COLO668 (cell line): Measurements from ENCODE around the gene SEL1L.
"Not testable (repeated sequence)": the region's sequence is repeated elsewhere in the genome, so short reads cannot be mapped to it uniquely, and the experiment has no call there.

Experiments
- DNase-seq: peaks from one replicate; lab custom pipeline; 2025; ENCODE audit not compliant: unreplicated experiment; lab: John Stamatoyannopoulos, UW

SEL1L gene

GRCh38 chr14:81533536-81534343, at the start of gene SEL1L:
Gene SEL1L, minus strand, starts transcription at chr14:81533853. Its CDS starts 109 bp downstream, at chr14:81533744.
- DNase-seq, result peak; percentile 100

- no peak for DNase-seq
Observed at GRCh38 chr14:81582420-81582819, 48.8 kb upstream of the SEL1L start.

DNA sequence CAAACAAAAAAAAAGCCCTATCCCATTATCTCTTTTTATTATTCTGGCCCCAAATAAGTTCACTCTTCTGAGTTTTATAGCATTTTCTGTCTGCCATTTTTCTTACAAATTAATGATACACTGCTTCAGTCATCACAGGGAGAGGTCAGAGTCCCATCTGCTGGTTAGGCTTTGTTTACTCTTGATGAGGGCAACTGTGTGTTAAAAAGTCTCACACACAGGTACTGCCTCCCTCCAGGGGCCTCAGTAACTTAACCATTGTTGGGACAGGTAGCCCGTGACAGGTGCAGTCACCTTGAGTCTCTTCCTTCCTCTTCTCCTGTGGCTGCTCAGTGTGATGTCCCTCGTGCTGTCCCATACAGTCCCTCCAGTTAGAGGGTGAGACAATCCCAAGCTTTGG, 45.5 kb upstream of the SEL1L start:
- no peak for DNase-seq

DNA sequence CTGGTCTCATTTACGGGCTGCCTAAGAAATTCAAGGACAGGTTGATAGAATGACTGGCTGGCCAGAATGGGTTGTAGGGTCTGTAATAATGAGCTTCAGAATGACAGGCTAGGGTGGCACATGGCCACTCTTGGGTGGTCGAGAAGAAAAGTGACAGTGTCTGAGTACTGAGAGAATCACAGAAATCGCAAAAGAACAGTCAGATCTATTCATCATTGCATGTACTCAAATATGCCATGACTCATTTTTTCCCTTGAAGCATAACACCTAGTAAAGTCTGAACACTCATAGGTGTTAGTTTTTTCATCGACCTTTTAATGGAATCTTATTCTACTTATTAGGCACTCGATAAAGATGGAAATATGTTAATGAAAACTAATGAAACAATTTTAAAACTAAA, 37.8 kb upstream of the SEL1L start:
- no peak for DNase-seq

DNA sequence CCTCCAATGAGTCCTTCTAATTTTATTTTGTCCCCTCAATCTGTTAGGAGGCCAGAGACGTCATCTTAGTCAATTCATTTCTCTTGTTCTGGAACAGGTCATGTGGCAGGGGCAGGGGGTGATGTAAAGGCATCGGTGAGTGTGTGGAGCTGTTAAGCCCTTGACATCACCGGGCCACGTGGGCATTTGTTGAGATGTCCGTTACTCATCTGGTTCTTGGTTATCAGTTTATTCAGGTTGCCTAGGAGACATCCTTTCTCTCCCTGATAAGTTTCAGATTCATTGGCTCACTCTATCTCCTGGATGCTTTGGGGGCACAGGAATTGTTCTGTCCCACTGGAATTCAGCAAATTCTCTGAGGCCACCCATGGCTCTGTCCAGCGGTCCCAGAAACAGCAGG, 33.6 kb upstream of the SEL1L start:
- no peak for DNase-seq

DNA sequence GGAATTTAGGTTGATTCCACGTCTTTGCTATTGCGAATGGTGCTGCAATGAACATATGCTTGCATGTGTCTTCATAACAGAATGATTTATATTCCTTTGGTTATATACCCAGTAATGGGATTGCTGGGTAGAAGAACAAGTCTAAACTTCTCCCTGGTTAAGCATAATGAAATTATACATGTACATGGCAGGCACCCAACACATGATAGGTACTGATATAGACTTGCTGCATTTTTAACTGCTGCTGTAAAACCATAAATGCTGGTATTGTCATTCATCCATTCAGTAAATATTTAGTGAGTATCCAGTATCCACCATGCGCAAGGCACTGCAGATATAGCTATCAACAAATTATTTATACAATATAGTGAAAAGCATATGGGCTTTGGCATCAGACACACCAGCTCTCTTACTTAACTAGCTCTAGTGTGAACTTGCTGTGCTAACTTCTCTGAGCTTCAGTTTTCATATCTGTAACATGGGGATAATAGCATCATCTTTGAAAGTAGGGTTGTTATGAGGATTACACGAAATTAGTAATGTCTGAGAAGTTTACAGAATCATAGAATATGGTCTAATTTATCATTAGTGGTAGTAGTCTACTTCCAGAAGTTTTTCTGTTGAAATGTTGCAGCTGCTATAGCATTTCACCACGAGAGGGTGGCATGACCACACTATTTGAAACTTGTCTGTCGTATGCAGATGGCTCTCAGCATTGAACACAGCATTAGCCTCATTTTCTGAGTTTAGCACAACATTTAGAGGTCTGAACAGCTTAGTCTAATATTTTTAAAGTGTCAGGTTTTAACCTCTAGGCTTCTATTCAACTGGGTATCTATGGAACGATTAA, 32.0 kb upstream of the SEL1L start:
- peak; percentile 46 for DNase-seq

DNA sequence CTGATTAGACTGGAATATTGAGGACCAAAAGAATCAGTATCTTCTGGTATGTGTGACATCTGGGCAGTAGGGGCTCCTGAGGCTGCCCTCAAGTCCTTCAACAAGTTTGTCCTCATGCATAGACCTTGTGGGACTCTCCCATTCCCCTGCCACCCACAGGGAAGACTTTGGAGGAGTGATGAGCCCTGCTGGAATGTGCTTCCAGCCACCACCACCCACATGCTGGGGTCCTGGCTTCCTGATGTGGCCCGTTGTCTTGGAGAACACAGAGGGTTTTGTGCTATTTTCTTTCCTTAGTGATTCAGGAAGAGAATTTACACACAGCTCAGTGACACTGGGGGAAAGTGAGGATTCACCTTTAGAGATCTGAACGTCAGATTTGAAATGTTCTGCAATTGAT, 29.2 kb upstream of the SEL1L start:
- no peak for DNase-seq

GRCh38 chr14:81561084-81561775, 27.6 kb upstream of the SEL1L start:
- DNase-seq, result no peak

- no peak for DNase-seq
Observed at GRCh38 chr14:81559385-81559784, 25.7 kb upstream of the SEL1L start.

DNA sequence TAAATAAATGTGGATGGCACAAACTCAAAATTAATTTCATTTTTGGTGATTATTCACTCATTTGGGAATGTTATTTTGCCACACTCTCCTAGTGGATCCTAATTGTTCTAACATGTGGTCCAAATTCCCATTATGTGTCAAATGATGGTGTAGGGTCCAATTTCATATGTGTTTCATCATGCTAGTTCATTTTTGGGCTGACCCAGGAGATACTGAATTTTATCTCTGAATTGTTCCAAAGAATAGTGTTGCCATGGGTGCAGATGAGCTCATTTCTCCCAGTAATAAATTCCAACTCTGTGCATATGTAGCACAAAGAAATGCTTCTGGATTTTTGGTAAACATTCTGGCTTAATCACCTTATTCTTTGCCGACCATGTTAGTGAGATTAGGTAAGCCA, 23.5 kb upstream of the SEL1L start:
- no peak for DNase-seq

- DNase-seq, result no peak
Observed at GRCh38 chr14:81555684-81556083, 22.0 kb upstream of the SEL1L start.

DNA sequence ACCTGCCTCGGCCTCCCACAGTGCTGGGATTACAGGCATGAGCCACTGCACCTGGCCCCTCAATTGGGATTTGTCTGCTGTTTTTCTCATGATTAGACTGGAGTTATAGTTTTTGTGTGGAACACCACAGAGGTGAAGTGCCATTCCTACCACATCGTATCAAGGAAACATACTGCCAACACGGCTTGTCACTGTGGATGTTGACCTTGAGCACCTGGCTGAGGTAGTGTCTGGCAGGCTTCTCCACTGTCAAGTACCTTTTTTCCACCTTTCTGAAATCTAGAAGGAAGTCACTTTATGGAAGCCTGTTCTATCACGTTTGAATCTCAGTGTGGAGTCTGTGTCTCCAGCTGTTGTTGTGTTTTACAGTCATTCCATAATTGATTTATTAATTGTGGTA, 21.4 kb upstream of the SEL1L start:
- DNase-seq, result no peak

DNA sequence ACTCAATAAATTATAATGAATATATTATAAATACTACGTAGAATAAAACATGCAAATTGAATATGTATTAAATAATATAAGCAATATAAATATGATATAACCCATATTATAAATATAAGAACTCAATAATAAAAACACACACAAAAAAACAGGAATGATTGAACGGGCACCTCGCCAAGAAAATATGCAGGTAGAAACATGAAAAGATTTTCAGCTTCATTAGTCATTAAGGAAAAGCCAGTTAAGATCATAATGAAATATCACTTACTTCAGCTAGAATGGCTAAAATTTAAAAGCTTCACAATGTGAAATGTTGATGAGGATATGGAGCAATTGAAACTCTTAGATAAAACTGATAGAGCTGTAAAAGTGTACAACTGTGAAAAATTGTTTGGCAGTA, 17.8 kb upstream of the SEL1L start:
- no peak for DNase-seq

DNA sequence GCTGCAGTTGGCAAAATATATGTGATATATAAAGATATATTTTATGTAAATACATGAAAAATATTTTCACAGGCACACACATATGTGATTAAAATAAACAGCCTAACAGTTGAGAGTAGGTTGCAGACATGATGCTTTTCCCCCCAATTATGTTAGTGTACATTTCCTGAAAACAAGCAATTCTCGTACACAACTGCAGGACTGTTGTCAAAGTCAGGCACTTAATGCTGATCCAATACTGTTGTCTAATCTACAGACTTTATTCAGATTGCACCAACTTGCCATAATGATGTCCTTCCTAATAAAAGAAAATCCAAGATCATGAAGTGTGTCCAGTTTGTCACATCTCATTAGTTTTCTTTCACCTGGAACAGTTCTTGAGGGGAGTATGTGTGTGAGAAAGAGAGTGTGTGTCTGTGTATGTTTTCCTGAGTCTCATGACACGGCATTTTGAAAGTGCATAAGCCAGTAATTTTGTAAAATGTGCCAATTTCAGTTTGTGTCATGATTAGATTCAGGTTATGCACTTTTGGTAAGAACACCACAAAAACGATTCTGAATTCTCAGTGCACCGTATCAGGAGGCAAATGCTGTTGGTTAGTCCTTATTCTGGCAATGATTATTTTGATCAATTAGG, 16.5 kb upstream of the SEL1L start:
- no peak for DNase-seq

DNA sequence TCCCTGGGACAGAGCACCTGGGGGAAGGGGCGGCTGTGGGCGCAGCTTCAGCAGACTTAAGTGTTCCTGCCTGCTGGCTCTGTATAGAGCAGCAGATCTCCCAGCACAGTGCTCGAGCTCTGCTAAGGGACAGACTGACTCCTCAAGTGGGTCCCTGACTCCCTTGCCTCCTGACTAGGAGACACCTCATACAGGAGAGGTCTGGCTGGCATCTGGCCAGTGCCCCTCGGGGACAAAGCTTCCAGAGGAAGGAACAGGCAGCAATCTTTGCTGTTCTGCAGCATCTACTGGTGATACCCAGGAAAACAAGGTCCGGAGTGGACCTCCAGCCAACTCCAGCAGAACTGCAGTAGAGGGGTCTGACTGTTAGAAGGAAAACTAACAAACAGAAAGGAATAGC, 7.6 kb upstream of the SEL1L start:
- DNase-seq, result not testable (repeated sequence)

GRCh38 chr14:81537193-81537592, 3.5 kb upstream of the SEL1L start:
- no peak for DNase-seq

GRCh38 chr14:81536241-81536771, 2.7 kb upstream of the SEL1L start:
- DNase-seq, result peak; percentile 17

DNA sequence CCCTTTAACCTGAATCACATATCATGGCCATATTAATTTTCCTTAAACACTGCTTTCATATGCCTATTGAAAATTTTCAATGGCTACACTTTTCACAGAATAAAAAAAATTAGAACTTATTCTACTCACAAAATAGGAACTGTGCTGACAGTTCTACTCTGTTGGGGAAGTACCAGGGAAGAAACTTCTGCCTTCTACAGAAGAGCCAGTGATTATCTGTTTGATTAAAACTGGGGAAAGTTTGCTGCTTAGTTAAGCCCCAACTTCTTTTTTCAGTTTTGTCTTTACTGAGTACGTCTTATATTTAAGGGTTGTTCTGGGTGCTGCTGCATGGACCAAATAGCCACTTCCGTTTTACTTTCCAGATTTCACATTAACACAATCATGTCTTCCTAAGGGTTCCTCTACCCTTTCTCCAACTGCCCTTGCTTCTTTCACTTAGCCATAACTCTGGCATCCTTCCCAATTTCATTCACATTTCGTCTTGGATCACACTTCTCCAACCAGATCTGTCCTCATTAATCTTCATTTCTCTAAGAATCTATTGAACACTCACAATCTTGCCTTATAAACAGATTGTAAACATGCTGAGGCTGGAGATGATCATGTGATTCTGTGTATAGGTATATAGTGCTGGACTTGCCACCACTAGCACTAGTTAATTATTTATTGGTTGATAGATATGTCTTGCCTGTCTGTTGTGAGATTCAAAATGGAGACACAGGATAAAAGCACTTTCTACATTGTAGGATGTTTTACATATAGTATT, 1.9 kb upstream of the SEL1L start:
- DNase-seq, result no peak

GRCh38 chr14:81534510-81535074, 939 bp upstream of the SEL1L start:
- DNase-seq, result no peak

- no peak for DNase-seq
Observed at GRCh38 chr14:81533212-81533535, 479 bp downstream of the SEL1L start.
